ENCODE data around the gene ROM1. TPM values are rescaled to one million over a fixed set of nuclear protein-coding genes. Genes with fewer than 3 reads are reported as not detected.

ROM1 gene
- total and polyA plus RNA-seq, 2 experiments from 2014 or later = 0.24 to 0.65 TPM

DNA sequence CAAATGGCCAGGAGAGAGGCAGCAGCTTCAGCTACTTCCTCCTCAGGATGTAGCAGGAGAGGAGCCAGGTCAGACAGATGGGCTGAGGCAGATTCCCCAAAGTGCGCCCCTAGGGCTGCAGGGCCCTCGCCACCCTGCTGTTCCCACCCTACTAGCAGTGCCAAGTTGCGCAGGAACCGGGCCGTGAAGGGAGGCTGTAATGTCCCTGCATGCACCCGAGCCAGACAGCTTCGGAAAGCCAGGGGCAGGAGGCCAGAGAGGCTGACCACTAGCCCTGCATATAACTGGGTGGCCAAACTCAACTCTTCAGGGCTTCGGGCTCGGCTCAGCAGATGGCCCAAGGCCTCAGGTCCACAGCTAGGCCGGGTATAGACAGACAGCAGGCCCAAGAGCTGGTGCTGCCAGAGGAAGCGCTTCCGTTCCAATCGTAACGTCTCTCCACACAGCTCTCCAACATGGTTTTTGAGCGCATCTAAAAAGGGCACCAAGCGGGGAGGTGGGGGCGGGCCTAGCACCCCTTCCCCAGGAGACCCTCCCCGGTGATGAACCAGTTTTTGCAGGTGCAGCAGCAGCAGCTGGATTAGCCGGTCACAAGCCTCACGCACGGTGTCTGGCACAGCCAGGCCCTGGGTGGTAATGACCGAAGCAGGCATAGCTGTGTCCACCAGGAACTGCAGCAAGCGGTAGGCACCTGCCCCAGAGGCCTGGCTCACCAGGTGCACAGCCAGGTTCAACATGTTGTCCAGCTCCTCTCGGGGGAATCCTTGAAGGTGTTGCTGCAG lies 35.3 kb downstream of the ROM1 start:
- H3K27ac ChIP-seq (ENCODE audit: low read depth) = no peak overlapping the region
- peaks cover 13% of the 10 kb centered on the region for H4K20me1 ChIP-seq (replicated peaks; ENCODE audit: insufficient read depth)
- no peaks in the 10 kb centered on the region for H3K9me2 ChIP-seq (ENCODE audit: insufficient read depth)
- DNase-seq (ENCODE audit: low spot score) (no peak), ATAC-seq (no peak)
- H3K36me3 Mint-ChIP-seq (ENCODE audit: low read depth) = peaks cover 32% of the 10 kb centered on the region
- H3K27me3 ChIP-seq (ENCODE audit: insufficient read depth) = no peaks in the 10 kb centered on the region
- no peak overlapping the region for H3K4me3 ChIP-seq
- H3K27me3 Mint-ChIP-seq (ENCODE audit: insufficient read depth, low read depth, poor library complexity) = peaks cover 13% of the 10 kb centered on the region
- H3K4me3 Mint-ChIP-seq = no peak overlapping the region; the same call in 2 of the 3 replicates
- H2AFZ ChIP-seq = no peak overlapping the region
- H3K36me3 ChIP-seq (ENCODE audit: insufficient read depth) = peaks cover 10% of the 10 kb centered on the region; the same call in 1 of the 2 replicates
- H3K4me1 Mint-ChIP-seq = peaks cover 18% of the 10 kb centered on the region
- TF ChIP-seq REST (IDR thresholded peaks at IDR 0.05; ENCODE audit: unreplicated experiment) = no peak
- no peak for TF ChIP-seq EZH2phosphoT487 (IDR thresholded peaks at IDR 0.05; ENCODE audit: unreplicated experiment)
- no peak for TF ChIP-seq STAT1 (IDR thresholded peaks at IDR 0.05; ENCODE audit: unreplicated experiment)
- TF ChIP-seq ZNF114 (CRISPR knock-in tag; IDR thresholded peaks at IDR 0.05) = no peak
- no peak for TF ChIP-seq JUNB (IDR thresholded peaks at IDR 0.05; ENCODE audit: unreplicated experiment)
- peaks cover 2% of the 10 kb centered on the region; the same call in 1 of the 3 replicates for H3K9me3 Mint-ChIP-seq
- H3K4me1 ChIP-seq (ENCODE audit: insufficient read depth) = peaks cover 9% of the 10 kb centered on the region; the same call in 1 of the 2 replicates
- peaks cover 52% of the 10 kb centered on the region for H3K79me2 ChIP-seq (replicated peaks; ENCODE audit: insufficient read depth)
- no peak overlapping the region for H3K27ac Mint-ChIP-seq
- no peak overlapping the region for H3K4me2 ChIP-seq
- peaks cover 22% of the 10 kb centered on the region; the same call in 1 of the 2 replicates for H3F3A ChIP-seq (replicated peaks; ENCODE audit: low read depth)

DNA sequence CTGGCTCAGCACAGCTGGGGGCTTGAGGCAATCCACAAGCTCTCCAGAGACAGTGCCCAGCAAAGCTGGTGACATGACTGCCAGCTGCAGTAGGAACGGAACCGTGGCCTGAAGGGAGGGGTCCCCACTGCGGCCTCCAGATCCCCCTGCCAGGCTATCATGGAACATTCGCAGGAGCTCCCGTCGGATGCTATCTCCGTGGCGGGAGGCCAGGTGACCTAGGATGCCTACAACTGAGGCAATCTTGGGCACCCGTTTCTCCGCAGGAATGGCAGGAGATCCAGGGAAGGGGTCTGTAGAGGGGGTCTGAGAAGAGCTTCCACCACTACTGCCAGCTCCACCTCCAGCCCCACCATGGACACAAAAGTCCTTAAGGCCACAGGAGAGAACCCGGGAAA lies 35.9 kb downstream of the ROM1 start:
- H3K4me1 Mint-ChIP-seq = peaks cover 21% of the 10 kb centered on the region
- peaks cover 46% of the 10 kb centered on the region for H3K79me2 ChIP-seq (replicated peaks; ENCODE audit: insufficient read depth)
- H3K27ac Mint-ChIP-seq = no peak overlapping the region
- TF ChIP-seq ZNF462 (CRISPR knock-in tag; IDR thresholded peaks at IDR 0.05) = no peak
- no peak for TF ChIP-seq ETS1 (IDR thresholded peaks at IDR 0.05)
- no peak for TF ChIP-seq ZNF331 (CRISPR knock-in tag; IDR thresholded peaks at IDR 0.05; ENCODE audit: low read depth)
- TF ChIP-seq POLR2AphosphoS5 (IDR thresholded peaks at IDR 0.05; ENCODE audit: low read depth) = no peak
- TF ChIP-seq CREB1 (CRISPR knock-in tag; IDR thresholded peaks at IDR 0.05; ENCODE audit: low read depth) = no peak

More for the DNA sequence above, 35.9 kb downstream of the ROM1 start:
- DNase-seq (ENCODE audit: low spot score) (no peak), ATAC-seq (no peak)
- H2AFZ ChIP-seq = no peak overlapping the region
- H3K9me3 Mint-ChIP-seq = peaks cover 2% of the 10 kb centered on the region; the same call in 1 of the 3 replicates
- no peak overlapping the region for H3K4me2 ChIP-seq
- H3K4me3 ChIP-seq = no peak overlapping the region
- H3K27ac ChIP-seq (ENCODE audit: low read depth) = no peak overlapping the region
- peaks cover 18% of the 10 kb centered on the region; the same call in 1 of the 2 replicates for H3F3A ChIP-seq (replicated peaks; ENCODE audit: low read depth)
- no peaks in the 10 kb centered on the region for H3K27me3 ChIP-seq (ENCODE audit: insufficient read depth)
- peaks cover 10% of the 10 kb centered on the region; the same call in 1 of the 2 replicates for H3K36me3 ChIP-seq (ENCODE audit: insufficient read depth)
- H3K4me3 Mint-ChIP-seq = no peak overlapping the region; the same call in 2 of the 3 replicates
- peaks cover 31% of the 10 kb centered on the region for H3K36me3 Mint-ChIP-seq (ENCODE audit: low read depth)
- no peaks in the 10 kb centered on the region for H3K9me2 ChIP-seq (ENCODE audit: insufficient read depth)
- peaks cover 16% of the 10 kb centered on the region for H3K27me3 Mint-ChIP-seq (ENCODE audit: insufficient read depth, low read depth, poor library complexity)
- H3K4me1 ChIP-seq (ENCODE audit: insufficient read depth) = peaks cover 9% of the 10 kb centered on the region; the same call in 1 of the 2 replicates
- peaks cover 10% of the 10 kb centered on the region for H4K20me1 ChIP-seq (replicated peaks; ENCODE audit: insufficient read depth)

All from GM23338 (cell line).